Measurements from ENCODE around the gene MBD2.

Gene MBD2

DNA sequence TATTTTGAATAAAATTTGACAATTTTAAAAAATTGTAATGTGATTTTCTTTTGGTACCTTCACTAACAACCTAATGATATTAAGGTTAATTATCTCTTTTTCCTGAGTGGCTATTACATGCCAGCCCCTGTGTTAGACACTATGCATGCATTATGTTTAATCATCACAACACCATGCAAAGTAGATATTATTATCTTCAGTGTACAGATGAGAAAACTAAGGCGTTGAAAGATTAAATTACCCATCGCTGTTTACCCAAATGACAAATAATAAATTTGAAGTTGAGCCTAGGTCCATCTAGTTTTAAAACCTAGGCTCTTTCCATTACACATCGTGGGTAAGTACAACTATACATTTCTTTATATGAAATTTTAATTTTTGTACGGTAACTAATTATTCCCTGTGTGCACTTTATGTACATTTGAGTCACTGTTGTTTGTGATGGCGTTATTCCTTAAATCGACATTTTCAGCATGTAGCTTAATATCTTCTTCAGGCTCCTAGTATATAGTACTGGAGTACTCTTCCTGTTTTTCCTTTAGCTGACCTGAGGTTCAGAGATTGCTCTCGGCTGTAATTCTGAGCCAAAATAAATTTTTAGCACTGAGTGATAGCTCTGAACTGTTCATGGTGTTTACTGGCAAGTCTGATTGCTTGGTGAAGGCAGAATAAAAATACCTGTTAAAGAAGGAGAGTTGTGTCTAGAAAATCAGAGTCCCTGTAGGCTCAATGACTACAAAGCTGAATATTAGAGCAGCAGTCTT lies 13.9 kb upstream of the MBD2 start:
- TF ChIP-seq CTCF (IDR thresholded peaks at IDR 0.05; ENCODE audit: insufficient read depth, low read depth, low read length, missing control alignments): no peak
- H3K4me3 ChIP-seq (ENCODE audit: low read length): no peak overlapping the region
- DNase-seq (ENCODE audit: low read depth): no peak

DNA sequence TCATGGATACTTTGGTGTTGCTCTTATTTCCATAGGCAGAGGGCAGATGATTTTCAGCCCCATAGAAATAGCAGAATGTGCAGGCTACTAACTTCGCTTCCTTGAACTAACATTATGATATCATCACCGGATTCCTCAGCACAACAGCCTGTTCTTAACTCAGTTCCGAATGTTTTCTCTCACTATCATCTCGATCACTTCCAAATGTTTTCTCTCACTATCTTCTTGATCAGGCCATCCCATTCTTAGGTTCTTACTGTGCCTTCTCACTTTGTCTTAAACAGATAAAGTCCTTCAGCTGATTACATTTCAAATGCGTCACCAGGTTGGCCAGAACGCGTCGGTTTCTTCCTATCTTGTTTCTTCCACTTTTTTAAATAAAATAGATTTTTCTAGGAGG lies 11.4 kb upstream of the MBD2 start:
- no peak for DNase-seq (ENCODE audit: low read depth)
- H3K4me3 ChIP-seq (ENCODE audit: low read length): no peak overlapping the region
- TF ChIP-seq CTCF (IDR thresholded peaks at IDR 0.05; ENCODE audit: insufficient read depth, low read depth, low read length, missing control alignments): no peak

DNA sequence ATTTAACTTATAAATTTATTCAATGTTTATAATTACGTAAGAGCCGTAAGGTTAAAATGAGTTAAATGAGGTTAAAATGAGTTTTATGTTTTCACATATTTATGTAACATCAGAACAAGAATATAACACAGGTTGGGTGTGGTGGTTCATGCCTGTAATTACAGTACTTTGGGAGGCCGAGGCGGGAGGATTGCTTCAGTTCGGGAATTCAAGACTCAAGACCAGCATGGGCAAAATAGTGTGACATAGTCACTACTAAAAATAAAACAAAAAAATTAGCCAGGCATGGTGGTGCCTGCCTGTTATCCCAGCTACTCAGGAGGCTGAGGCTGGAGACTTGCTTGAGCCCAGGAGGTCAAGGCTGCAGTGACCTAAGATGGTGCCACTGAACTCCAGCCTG lies 9.3 kb upstream of the MBD2 start:
- no peak overlapping the region for H3K4me3 ChIP-seq (ENCODE audit: low read length)
- no peak for DNase-seq (ENCODE audit: low read depth)
- TF ChIP-seq CTCF (IDR thresholded peaks at IDR 0.05; ENCODE audit: insufficient read depth, low read depth, low read length, missing control alignments): no peak

DNA sequence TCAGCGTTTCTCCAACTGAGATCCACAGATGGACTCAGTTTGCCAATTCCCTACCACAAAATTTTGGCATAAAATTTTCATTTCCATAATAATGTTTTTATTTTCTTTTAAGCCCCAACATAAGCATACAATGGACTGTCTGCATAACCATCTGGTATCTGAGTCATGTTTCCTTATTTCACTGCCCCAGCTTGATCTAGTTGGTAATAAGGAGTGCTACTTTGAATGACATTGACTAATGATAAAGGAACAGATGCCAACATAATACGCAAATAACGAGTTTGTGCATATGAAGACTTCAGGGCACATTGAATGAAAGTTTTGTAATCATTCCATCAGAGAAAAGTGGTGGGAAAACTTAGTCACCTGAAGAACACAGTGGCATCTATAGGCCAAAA lies 8.8 kb upstream of the MBD2 start:
- peak; percentile 91 for DNase-seq (ENCODE audit: low read depth)
- H3K4me3 ChIP-seq (ENCODE audit: low read length): no peak overlapping the region
- TF ChIP-seq CTCF (IDR thresholded peaks at IDR 0.05; ENCODE audit: insufficient read depth, low read depth, low read length, missing control alignments): no peak

- no peak for DNase-seq (ENCODE audit: low read depth)
- no peak overlapping the region for H3K4me3 ChIP-seq (ENCODE audit: low read length)
- TF ChIP-seq CTCF (IDR thresholded peaks at IDR 0.05; ENCODE audit: insufficient read depth, low read depth, low read length, missing control alignments): no peak
Observed at GRCh38 chr18:54232485-54233227, 8.2 kb upstream of the MBD2 start.

GRCh38 chr18:54229421-54230059 lies 5.1 kb upstream of the MBD2 start:
- no peak for TF ChIP-seq CTCF (IDR thresholded peaks at IDR 0.05; ENCODE audit: insufficient read depth, low read depth, low read length, missing control alignments)
- no peak for DNase-seq (ENCODE audit: low read depth)
- H3K4me3 ChIP-seq (ENCODE audit: low read length): no peak overlapping the region
